ENCODE measurements around the gene DPP6. TPM values are rescaled to one million over a fixed set of nuclear protein-coding genes. Genes with fewer than 3 reads are reported as not detected.

DPP6 gene
- total RNA-seq, 1 donor from 2014 or later, result not detected

GRCh38 chr7:154450451-154450850, 398.3 kb downstream of the DPP6 start:
- intact Hi-C loops (cut with micrococcal nuclease), result no loop called here
- H3K27me3 Mint-ChIP-seq, result no peaks in the 10 kb centered on the region
- no peaks in the 10 kb centered on the region for H3K36me3 Mint-ChIP-seq (ENCODE audit: low read depth)
- H3K4me1 Mint-ChIP-seq, result no peaks in the 10 kb centered on the region
- no peak overlapping the region for H3K4me3 Mint-ChIP-seq
- no peak overlapping the region for H3K27ac Mint-ChIP-seq
- no peak for DNase-seq
- H3K9me3 Mint-ChIP-seq, result peaks cover 10% of the 10 kb centered on the region

- no peak for DNase-seq
- no peak overlapping the region for H3K4me3 Mint-ChIP-seq
- H3K27ac Mint-ChIP-seq, result no peak overlapping the region
- H3K9me3 Mint-ChIP-seq, result peaks cover 10% of the 10 kb centered on the region
- no peaks in the 10 kb centered on the region for H3K27me3 Mint-ChIP-seq
- intact Hi-C loops (cut with micrococcal nuclease), result no loop called here
- H3K36me3 Mint-ChIP-seq (ENCODE audit: low read depth), result no peaks in the 10 kb centered on the region
- no peaks in the 10 kb centered on the region for H3K4me1 Mint-ChIP-seq
Observed at GRCh38 chr7:154451480-154452457, 399.6 kb downstream of the DPP6 start.

GRCh38 chr7:154463794-154464193, 411.6 kb downstream of the DPP6 start:
- DNase-seq, result no peak
- H3K27ac Mint-ChIP-seq, result no peak overlapping the region
- no peaks in the 10 kb centered on the region for H3K36me3 Mint-ChIP-seq (ENCODE audit: low read depth)
- H3K27me3 Mint-ChIP-seq, result no peaks in the 10 kb centered on the region
- H3K9me3 Mint-ChIP-seq, result peaks cover 11% of the 10 kb centered on the region
- no peak overlapping the region for H3K4me3 Mint-ChIP-seq
- intact Hi-C loops (cut with micrococcal nuclease), result no loop called here
- H3K4me1 Mint-ChIP-seq, result no peaks in the 10 kb centered on the region

- DNase-seq, result no peak
- no peak overlapping the region for H3K4me3 Mint-ChIP-seq
- peaks cover 4% of the 10 kb centered on the region for H3K9me3 Mint-ChIP-seq
- no peaks in the 10 kb centered on the region for H3K27me3 Mint-ChIP-seq
- intact Hi-C loops (cut with micrococcal nuclease), result no loop called here
- no peaks in the 10 kb centered on the region for H3K4me1 Mint-ChIP-seq
- no peaks in the 10 kb centered on the region for H3K36me3 Mint-ChIP-seq (ENCODE audit: low read depth)
- H3K27ac Mint-ChIP-seq, result no peak overlapping the region
Observed at GRCh38 chr7:154469652-154470051, 417.5 kb downstream of the DPP6 start.

- intact Hi-C loops (cut with micrococcal nuclease), result no loop called here
- Mint-ChIP-seq H3K4me1 (no peaks in the 10 kb centered on the region), H3K9me3 (peaks cover 2% of the 10 kb centered on the region), H3K27me3 (no peaks in the 10 kb centered on the region), H3K4me3 (no peak overlapping the region), H3K27ac (no peak overlapping the region), H3K36me3 (ENCODE audit: low read depth) (no peaks in the 10 kb centered on the region)
- no peak for DNase-seq
Observed at GRCh38 chr7:154472343-154472742, 420.1 kb downstream of the DPP6 start.

GRCh38 chr7:154473360-154473759, 421.2 kb downstream of the DPP6 start:
- Mint-ChIP-seq H3K36me3 (ENCODE audit: low read depth) (no peaks in the 10 kb centered on the region), H3K9me3 (no peaks in the 10 kb centered on the region), H3K4me1 (no peaks in the 10 kb centered on the region), H3K4me3 (no peak overlapping the region), H3K27ac (no peak overlapping the region), H3K27me3 (no peaks in the 10 kb centered on the region)
- intact Hi-C loops (cut with micrococcal nuclease), result no loop called here
- no peak for DNase-seq

- DNase-seq, result no peak
- no peak overlapping the region for H3K4me3 Mint-ChIP-seq
- H3K27ac Mint-ChIP-seq, result no peak overlapping the region
- no peaks in the 10 kb centered on the region for H3K9me3 Mint-ChIP-seq
- no peaks in the 10 kb centered on the region for H3K27me3 Mint-ChIP-seq
- H3K36me3 Mint-ChIP-seq (ENCODE audit: low read depth), result no peaks in the 10 kb centered on the region
- no peaks in the 10 kb centered on the region for H3K4me1 Mint-ChIP-seq
- intact Hi-C loops (cut with micrococcal nuclease), result no loop called here
Observed at GRCh38 chr7:154474903-154475520, 422.8 kb downstream of the DPP6 start.

- H3K27ac Mint-ChIP-seq, result no peak overlapping the region
- H3K36me3 Mint-ChIP-seq (ENCODE audit: low read depth), result no peaks in the 10 kb centered on the region
- no peaks in the 10 kb centered on the region for H3K27me3 Mint-ChIP-seq
- H3K4me3 Mint-ChIP-seq, result no peak overlapping the region
- no peak for DNase-seq
- intact Hi-C loops (cut with micrococcal nuclease), result no loop called here
- H3K9me3 Mint-ChIP-seq, result no peaks in the 10 kb centered on the region
- no peaks in the 10 kb centered on the region for H3K4me1 Mint-ChIP-seq
Observed at GRCh38 chr7:154475864-154476263, 423.7 kb downstream of the DPP6 start.

GRCh38 chr7:154480817-154481216, 428.6 kb downstream of the DPP6 start:
- Mint-ChIP-seq H3K9me3 (no peaks in the 10 kb centered on the region), H3K27ac (no peak overlapping the region), H3K36me3 (ENCODE audit: low read depth) (no peaks in the 10 kb centered on the region), H3K4me3 (no peak overlapping the region), H3K27me3 (no peaks in the 10 kb centered on the region), H3K4me1 (no peaks in the 10 kb centered on the region)
- intact Hi-C loops (cut with micrococcal nuclease), result no loop called here
- no peak for DNase-seq

- no peak for DNase-seq
- intact Hi-C loops (cut with micrococcal nuclease), result no loop called here
- Mint-ChIP-seq H3K36me3 (ENCODE audit: low read depth) (no peaks in the 10 kb centered on the region), H3K4me3 (no peak overlapping the region), H3K27me3 (no peaks in the 10 kb centered on the region), H3K4me1 (no peaks in the 10 kb centered on the region), H3K27ac (no peak overlapping the region), H3K9me3 (no peaks in the 10 kb centered on the region)
Observed at GRCh38 chr7:154482863-154483262, 430.7 kb downstream of the DPP6 start.

- intact Hi-C loops (cut with micrococcal nuclease), result no loop called here
- no peak for DNase-seq
Observed at GRCh38 chr7:154484406-154484805, 432.2 kb downstream of the DPP6 start.

GRCh38 chr7:154484943-154485342, 432.7 kb downstream of the DPP6 start:
- no peaks in the 10 kb centered on the region for H3K36me3 Mint-ChIP-seq (ENCODE audit: low read depth)

More at GRCh38 chr7:154484406-154484805, 432.2 kb downstream of the DPP6 start:
- no peak overlapping the region for H3K27ac Mint-ChIP-seq
- H3K9me3 Mint-ChIP-seq, result no peaks in the 10 kb centered on the region
- no peaks in the 10 kb centered on the region for H3K36me3 Mint-ChIP-seq (ENCODE audit: low read depth)
- H3K27me3 Mint-ChIP-seq, result no peaks in the 10 kb centered on the region
- no peaks in the 10 kb centered on the region for H3K4me1 Mint-ChIP-seq
- H3K4me3 Mint-ChIP-seq, result no peak overlapping the region

GRCh38 chr7:154489897-154490296, 437.7 kb downstream of the DPP6 start:
- intact Hi-C loops (cut with micrococcal nuclease), result no loop called here
- Mint-ChIP-seq H3K4me3 (no peak overlapping the region), H3K9me3 (peaks cover 1% of the 10 kb centered on the region), H3K27ac (no peak overlapping the region), H3K27me3 (no peaks in the 10 kb centered on the region), H3K36me3 (ENCODE audit: low read depth) (no peaks in the 10 kb centered on the region), H3K4me1 (no peaks in the 10 kb centered on the region)
- no peak for DNase-seq

More at GRCh38 chr7:154484943-154485342, 432.7 kb downstream of the DPP6 start:
- Mint-ChIP-seq H3K4me3 (no peak overlapping the region), H3K9me3 (no peaks in the 10 kb centered on the region), H3K27me3 (no peaks in the 10 kb centered on the region), H3K27ac (no peak overlapping the region), H3K4me1 (no peaks in the 10 kb centered on the region)
- intact Hi-C loops (cut with micrococcal nuclease), result no loop called here
- no peak for DNase-seq

- Mint-ChIP-seq H3K36me3 (ENCODE audit: low read depth) (no peaks in the 10 kb centered on the region), H3K4me1 (no peaks in the 10 kb centered on the region), H3K27ac (no peak overlapping the region), H3K27me3 (no peaks in the 10 kb centered on the region), H3K4me3 (no peak overlapping the region), H3K9me3 (peaks cover 3% of the 10 kb centered on the region)
- DNase-seq, result no peak
- intact Hi-C loops (cut with micrococcal nuclease), result no loop called here
Observed at GRCh38 chr7:154493594-154493993, 441.4 kb downstream of the DPP6 start.

All from activated CD4-positive, alpha-beta T cell treated with anti-CD3 and anti-CD28 coated beads, Interleukin-2, amount 10 ng/mL, durations not matched to agents 24 days and 14 days (primary cell).